Caki2 (cell line): Measurements from ENCODE around the gene ADAMTS16. TPM values are rescaled to one million over a fixed set of nuclear protein-coding genes. Genes with fewer than 3 reads are reported as not detected.

ENCODE experiments used
- DNase-seq: peaks from one replicate; pipeline ENCODE4 v3.0.0-alpha.2; 2015; ENCODE audit warnings: low read depth
- in situ Hi-C: cut with HindIII; loops from 2 replicates; pipeline ENCODE4 v1.10.0; 2016; ENCODE audit warnings: low sequenced_read_pairs, low pct_unique_long_range_greater_than_20kb, mixed read lengths
- total RNA-seq: library from RNA; depleted of rRNA; stranded (reverse); fragments of >200 nt; shearing (Covaris generic); gene quantifications from 2 replicates; pipeline ENCODE4 v1.2.3, GENCODE V29; 2014; ENCODE audit warnings: low replicate concordance

Gene ADAMTS16
- total RNA-seq, 1 experiment from 2014 or later: 15.6 TPM

DNA sequence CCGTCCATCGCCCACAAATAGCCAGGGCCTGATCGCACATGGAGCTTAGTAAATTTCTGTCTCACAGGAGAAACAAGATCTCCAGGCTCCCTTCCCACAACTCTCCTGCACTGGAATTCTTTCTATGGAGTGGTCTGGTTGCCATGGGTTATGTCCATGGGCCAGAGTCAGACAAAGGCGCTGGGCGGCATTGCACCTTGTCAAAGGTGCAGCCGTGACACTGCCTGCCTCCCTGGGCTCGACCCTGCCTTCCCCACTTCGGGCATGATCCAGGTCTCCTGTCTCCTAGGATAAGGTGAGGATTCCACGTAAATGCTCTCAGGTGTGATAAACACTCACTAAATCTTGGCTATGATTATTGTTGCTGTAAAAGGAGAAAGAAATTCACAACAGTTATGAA lies 130.0 kb downstream of the ADAMTS16 start:
- in situ Hi-C loops: no loop called here
- no peak for DNase-seq

DNA sequence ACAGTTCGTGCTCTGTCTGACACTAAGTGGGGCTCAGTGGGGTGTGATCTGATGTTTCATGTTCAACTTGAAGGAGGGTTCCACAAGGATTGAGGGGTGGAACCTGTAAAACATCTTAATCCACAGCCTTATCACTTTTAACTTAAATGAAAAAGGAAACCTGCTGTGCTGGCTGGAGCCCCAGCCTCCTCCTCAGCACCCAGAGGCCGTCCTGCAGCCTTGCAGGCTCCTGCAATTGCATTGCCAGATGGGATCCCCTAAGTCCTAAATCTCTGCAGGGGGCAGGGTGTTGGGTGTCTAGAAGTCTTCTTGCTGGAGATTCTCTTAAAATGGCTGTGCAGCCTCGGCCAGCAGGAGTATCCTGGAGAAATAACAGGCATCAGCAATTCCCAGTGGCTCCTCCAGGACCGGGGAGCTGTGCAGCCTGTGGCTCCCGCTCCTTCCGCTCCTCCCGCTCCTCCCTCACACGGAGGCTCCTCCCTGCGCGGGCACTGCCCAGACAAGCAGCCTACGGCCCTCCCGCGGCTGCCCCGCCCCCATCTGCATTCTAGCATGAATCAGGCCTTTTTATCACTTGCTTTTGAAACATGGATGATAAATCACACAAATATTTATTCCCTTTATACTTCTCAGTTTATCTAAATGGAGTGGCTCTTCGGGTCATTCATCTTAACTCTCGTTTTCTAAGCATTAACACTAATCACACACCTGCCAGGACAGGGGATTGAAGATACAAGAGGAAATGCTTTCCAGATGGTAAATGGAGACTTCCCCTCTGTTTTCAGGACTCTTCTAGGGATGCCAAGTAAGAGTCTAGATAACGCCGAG lies 131.0 kb downstream of the ADAMTS16 start:
- in situ Hi-C loops: no loop called here

DNA sequence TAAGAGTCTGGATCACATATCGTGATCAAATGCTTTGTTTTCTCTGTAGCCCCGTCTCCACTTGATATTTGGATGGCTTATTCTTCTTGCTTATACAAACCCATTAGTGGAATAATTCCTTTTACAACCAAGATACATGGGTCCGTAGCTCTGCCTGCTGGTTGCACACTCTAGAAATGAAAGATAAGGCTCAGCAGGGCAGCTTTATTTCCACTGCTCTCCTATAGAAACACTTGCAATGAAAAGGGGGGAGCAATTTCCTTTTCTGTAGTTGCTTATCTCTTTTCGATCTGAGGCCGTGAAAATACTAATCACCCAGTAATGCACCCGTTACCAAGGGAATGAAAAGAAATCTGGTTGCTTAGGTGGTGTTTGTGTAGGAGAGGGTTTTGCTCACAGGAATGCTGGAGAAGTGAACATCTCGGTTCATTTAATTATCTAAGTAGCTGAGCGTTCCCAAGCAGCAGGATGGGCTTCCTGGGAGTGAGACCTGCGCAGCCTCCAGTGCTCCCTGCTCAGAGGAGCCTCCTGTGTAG lies 131.7 kb downstream of the ADAMTS16 start:
- in situ Hi-C loops: no loop called here
- peak; percentile 84 for DNase-seq

More for the DNA sequence above, 131.0 kb downstream of the ADAMTS16 start:
- DNase-seq: peak; percentile 95

DNA sequence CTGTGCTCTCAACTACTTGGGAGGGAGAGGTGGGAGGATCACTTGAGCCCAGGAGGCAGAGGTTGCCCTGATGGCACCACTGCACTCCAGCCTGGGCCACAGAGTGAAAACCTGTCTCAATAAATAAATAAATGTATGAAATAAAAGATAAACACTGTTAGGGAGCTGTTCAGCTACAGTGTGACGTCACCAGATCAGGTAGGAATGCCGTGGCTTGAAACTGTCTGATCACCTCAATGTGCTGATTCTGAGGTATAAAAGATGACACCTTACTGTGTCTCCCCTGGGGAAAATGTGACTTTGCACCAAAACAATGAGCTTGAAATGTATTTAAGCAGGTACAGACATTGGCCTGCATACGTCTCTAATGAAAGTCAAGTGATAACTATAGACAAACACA lies 133.3 kb downstream of the ADAMTS16 start:
- DNase-seq: no peak
- in situ Hi-C loops: no loop called here

DNA sequence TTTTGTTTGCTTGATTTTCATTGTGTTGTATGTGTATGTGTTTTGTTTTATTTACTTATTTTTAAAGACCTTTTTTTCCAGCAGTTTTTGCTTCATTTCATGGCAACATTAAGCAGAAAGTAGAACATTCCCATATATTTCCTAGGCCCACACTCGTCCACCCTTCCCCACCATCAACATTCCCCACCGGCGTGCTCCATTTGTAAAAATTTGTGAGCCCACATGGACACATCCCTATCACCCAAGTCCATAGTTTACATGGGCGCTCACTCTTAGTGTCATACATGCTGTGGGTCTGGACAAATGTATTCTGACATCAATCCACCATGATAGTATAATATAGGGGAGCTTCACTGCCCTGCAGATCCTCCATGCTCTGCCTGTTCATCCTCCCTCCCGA lies 133.8 kb downstream of the ADAMTS16 start:
- in situ Hi-C loops: no loop called here

DNA sequence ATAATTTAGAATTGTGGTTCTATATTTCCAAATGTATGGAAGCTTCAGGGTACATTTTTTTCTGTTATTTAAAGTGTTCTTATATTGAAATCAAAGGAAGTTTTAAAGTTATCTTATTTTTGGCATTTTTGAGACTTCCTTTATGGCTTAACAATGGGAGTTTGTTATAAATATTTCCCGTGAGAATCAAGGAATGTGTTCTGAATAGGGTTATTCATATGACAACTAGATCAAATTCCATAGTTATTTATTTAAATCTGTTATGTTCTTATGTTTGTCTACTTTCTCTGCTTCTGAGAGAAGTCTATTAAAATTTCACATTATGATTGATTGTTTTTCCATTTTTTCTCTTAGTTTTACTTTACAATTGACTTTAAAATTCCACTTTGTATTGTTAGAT lies 135.1 kb downstream of the ADAMTS16 start:
- in situ Hi-C loops: no loop called here
- DNase-seq: no peak

More for the DNA sequence above, 133.8 kb downstream of the ADAMTS16 start:
- no peak for DNase-seq

DNA sequence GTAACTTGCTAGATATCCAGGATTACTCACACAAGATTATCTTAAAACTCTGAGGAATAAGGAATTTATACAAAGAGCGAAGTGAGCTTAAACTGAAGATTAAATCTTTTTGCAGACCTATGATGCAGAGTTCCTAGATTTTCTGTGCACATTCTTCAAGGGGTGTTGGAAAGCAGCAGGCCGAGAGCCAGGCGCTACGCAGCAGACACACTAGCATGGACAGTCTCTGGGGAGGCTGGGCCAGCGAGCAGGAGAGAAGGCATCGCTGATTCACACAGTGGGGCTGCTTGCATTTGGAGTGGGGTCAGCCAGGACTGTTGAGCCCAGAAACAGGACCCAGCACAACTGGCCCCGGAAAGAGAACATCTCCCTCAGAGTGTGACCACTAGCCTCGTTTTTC lies 136.3 kb downstream of the ADAMTS16 start:
- in situ Hi-C loops: no loop called here
- no peak for DNase-seq

DNA sequence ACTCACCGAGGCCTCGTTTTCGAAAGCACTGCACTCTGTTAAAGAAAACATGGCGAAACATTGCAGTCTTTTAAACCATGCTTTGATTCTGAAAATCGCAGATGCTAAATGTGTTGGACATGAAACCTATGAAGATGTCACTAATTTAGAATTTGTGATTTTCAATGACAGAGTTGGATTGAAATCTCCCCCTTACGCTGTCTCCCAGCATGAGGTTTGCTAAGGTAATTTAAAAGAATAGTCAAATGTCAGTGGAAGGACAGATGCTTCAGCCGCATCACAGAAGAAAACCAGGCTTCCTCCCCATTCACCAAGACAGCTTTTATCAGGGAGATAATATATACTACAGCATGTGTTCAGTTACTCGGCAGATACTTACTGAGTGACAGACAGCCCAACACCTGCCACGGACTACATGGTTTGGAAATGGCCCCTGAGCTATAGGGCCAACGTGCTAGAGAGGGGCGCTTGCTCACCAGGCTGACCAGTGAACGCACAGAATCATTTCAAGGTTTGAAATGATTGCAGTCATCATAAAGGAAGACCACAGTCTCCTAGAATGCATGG lies 136.9 kb downstream of the ADAMTS16 start:
- in situ Hi-C loops: no loop called here
- no peak for DNase-seq

DNA sequence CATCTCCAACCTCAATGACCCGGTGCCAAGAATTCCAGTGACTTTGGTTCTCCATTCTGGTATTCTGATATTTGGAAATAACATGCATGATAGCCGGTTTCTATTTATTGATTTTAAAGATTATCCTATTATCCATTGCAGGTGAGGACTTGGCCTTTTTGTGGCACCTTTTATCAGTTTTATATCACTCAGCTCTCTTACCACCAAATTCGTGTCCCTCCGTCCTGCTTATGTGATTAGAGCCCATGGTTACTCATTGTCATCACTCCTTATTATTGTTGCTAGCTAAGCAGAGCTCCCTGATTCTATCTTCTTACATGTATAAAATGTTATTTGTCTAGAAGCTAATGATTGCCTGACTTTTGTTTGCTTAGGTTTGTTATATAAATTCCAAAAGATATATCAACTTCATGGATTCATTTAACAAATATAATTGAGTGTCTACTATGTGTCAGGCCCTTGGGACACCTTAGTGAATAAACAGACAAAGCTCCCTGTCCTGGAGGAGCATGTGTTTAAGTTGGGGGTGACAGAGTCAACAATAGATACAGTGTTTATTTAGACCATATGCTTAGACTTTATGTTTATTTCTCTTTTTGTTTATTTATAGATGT lies 138.2 kb downstream of the ADAMTS16 start:
- peak; percentile 94 for DNase-seq

DNA sequence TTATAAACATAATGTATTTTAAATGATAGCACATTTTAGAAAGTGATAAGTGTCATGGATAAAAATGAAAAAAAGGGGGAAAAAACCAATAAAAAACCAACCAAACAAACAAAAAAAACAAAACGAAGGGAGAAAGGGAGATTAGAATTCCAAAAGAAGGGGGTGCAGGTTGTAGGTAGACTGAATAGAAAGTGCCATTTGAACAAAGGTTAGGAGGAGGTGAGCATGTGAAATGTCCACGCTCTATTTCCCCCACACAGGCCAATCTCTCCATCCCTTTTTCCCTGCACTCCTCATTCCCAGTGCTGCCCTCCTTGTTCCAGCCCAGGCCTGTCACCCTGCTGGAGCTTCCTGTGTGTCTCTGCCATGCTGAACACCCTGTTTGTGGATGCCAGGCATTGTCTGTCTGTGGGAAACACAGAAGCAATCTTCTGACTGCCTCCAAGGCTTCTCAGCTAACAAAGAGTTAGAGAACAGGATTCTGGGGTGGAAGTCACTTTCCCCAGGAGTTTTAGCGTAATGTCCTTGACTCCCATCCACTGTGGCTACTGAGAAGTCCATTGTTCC lies 138.8 kb downstream of the ADAMTS16 start:
- peak; percentile 81 for DNase-seq
- in situ Hi-C loops: no loop called here

More for the DNA sequence above, 138.2 kb downstream of the ADAMTS16 start:
- in situ Hi-C loops: no loop called here

DNA sequence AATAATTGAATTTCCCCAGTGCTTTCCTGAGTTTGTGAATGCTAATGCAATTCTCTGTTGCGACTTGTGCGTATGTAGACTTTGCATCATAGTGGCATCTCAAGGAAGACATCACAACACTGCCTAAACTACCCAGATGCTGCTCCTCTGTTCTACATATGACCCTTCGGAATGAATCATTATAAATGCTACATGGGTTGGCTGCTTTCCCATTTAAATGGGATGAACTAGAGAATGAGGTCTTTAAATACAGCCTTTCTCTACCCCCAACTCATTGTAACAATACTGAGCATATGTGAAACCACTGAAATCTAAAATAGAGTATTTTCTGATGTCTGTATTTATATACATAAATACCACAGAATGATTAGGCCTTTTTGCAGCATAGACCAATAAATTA lies 145.8 kb downstream of the ADAMTS16 start:
- no peak for DNase-seq
- in situ Hi-C loops: no loop called here

DNA sequence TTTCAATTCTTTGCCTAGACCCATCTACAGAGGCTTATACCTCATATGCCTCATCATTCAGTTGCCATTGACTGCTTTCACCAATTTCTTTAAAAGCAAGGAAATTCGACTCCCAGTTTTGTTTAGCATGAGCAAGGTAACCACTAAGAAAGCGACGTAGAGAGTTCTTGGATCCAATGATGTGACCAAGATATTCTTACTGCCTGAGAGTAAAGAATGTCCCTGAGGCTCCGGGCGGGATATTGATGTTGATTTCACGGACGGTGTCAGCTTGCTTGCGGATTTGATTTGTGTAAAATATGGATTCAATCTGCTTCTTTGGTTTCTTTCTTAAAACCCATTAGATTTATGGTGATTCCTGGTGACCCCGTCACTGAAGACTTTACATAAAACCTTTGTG lies 147.3 kb downstream of the ADAMTS16 start:
- in situ Hi-C loops: no loop called here
- DNase-seq: no peak

DNA sequence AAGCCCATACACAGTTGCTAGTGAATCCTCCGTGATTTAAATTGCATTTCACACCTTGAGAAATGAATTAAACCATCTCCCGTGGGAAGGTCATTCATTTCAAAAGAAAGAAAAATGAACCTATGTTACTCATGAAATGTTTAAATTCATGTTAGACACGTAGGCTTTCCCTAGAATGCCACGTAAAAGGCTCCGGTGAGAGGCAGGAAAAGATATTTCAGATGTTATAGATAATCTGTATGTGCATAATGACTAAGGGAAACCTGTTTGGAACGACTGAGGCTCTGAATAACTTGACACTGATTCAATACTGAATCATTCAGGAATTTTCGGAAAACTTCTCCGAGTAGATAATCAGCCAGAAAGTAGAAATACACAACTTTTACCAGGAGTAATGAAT lies 148.1 kb downstream of the ADAMTS16 start:
- in situ Hi-C loops: no loop called here
- DNase-seq: no peak

DNA sequence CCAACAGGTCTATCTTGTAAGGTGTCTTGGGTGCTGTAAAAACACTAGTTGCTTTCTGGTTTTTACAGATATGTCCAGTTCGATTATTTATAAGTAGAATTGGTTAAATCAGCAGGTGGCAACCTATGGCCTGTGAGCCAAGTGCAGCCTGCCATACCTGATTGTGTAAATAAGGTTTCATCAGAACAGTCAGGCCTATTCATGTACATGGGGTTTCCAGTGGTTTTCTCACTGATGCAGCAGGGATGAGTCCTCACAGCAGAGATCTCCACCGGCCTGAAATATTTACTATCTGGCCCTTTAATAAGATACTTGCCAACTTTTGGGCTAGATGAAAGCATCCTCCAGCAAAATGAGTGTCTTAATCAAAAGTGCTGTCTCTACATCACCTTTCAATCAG lies 149.4 kb downstream of the ADAMTS16 start:
- DNase-seq: no peak
- in situ Hi-C loops: no loop called here

DNA sequence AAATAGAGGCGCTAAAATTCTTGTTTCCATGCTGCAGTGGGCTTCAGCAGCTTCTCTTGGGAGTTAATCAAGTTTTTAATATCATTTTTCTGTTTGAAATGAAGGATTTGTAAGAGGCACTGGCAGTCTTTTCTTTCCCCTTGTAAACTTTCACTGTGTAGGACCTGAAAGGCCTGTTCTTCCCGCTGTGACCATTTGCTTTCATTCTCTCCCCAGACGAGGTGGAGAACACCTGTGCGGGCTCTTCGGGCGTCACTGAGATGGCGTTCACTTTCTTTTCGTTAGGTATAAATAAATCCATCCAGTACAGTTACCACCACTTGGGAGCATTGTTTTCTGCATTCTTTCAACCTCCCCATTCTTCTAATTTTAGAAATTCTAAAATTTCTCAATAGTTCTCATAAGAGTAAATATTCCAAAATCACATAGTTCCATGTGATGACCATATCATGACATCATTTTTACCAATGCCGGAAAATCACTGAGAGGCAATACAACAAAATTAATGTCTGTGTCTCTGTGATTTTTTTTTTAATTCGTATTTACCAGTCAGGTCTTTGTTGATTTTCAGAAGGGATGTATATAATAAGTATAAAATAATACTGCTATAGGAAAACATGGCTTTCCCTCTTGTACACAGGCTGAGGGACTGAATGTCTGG lies 150.7 kb downstream of the ADAMTS16 start:
- DNase-seq: no peak
- in situ Hi-C loops: no loop called here

DNA sequence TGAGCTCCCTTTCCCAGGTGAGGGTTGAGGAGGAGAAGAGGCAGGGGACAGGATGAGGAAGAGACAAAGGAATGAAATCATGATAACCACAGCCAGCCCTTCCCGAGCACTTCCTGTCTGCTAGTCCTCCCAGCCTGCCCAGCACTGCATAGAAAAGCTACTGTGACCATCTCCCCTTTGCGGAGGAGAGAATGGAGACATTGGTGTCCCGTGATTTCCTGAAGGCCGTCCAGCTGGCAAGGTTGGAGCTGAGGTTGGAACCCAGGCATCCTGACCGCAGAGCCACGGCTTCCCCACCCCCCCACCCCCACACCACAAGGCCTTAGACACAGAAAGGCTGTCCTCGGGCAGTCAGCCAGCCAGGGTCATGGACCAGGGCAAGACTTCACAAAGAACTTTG lies 151.2 kb downstream of the ADAMTS16 start:
- no peak for DNase-seq
- in situ Hi-C loops: no loop called here

DNA sequence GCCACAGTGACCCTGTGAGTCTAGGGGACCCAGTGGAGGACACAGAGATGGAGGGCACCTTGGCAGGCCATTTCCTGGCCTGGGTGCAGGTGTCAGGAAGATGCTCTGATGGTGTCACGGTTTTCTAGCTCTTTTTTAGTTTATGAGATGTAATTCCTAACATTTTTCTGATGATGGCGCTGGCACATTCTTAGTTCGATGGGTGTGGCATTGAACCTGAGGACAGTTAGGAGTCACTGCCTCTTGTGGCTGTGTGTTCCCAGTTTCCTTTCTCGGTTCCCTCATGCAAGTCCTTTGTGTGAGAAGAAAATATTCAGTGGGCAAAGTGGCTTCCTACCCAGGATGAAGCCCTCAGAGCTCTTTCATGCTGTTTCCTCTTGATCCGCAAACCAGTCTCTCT lies 152.9 kb downstream of the ADAMTS16 start:
- in situ Hi-C loops: no loop called here
- DNase-seq: no peak

DNA sequence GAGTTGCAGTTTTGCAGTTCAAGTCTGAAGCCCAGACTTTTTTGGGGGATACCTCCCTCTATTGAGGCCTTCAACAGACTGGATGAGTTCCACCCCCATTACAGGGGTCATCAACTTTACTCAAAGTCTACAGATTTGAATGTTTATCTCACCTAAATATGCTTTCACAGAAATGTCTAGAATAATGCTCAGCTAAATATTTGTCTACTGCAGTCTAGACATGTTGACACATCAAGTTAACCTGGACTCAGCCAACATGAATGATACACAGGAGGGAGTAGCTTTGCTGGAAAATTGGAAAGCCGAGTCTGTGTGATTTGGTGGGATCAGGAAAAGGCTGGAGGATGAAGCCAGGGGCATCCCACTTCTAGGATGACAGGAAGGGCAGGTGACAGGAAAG lies 154.3 kb downstream of the ADAMTS16 start:
- in situ Hi-C loops: no loop called here
- no peak for DNase-seq
